NB4 (cell line): ENCODE data around the gene PRKAG1.

ENCODE experiments used
- TF ChIP-seq, protein P1 (sequence below): IDR thresholded peaks from one replicate; pipeline ENCODE4 v1.5.1; 2012; ENCODE audit warnings: low read depth, low read length
- TF ChIP-seq, protein P2 (sequence below): IDR thresholded peaks from 2 replicates; pipeline ENCODE4 v1.6.1; 2011; ENCODE audit warnings: low read depth, low read length

DNA sequence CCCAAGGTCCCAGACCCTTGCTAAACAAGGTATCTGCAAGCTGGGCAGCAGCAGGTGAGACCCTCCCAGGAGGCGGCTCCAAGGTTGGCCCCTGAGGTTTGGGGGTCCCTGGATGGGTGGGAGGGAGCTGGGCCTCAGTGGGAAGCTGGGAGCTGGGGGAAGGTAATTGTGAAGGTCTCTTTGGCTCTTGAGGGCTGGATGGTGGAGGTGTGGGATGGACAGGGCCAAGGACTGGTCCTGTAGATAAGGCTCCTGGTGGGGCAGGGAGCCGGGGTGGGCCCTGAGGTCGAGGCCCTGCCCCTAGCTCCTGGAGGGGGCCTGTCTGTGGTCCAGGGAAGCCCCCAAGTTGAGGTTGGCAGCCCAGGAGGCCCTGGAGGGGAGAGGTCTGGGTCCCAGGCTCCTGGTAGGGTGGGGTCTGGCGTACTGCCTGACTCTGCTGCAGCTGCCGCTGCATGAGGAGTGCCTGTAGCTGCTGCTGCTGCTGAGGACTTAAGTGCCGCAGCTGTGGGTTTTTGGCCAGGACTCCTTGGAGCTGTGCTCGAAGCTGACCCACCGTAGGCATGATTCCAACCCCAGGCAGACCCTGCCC is 13.1 kb upstream of the PRKAG1 start:
- TF ChIP-seq, protein P1, sequence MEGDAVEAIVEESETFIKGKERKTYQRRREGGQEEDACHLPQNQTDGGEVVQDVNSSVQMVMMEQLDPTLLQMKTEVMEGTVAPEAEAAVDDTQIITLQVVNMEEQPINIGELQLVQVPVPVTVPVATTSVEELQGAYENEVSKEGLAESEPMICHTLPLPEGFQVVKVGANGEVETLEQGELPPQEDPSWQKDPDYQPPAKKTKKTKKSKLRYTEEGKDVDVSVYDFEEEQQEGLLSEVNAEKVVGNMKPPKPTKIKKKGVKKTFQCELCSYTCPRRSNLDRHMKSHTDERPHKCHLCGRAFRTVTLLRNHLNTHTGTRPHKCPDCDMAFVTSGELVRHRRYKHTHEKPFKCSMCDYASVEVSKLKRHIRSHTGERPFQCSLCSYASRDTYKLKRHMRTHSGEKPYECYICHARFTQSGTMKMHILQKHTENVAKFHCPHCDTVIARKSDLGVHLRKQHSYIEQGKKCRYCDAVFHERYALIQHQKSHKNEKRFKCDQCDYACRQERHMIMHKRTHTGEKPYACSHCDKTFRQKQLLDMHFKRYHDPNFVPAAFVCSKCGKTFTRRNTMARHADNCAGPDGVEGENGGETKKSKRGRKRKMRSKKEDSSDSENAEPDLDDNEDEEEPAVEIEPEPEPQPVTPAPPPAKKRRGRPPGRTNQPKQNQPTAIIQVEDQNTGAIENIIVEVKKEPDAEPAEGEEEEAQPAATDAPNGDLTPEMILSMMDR, result no peak
- TF ChIP-seq, protein P2, sequence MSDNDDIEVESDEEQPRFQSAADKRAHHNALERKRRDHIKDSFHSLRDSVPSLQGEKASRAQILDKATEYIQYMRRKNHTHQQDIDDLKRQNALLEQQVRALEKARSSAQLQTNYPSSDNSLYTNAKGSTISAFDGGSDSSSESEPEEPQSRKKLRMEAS, result no peak
